ENCODE results near the gene CLEC20A. TPM values are rescaled to one million over a fixed set of nuclear protein-coding genes. Genes with fewer than 3 reads are reported as not detected.

Gene CLEC20A
- polyA plus RNA-seq, 3 donors, result not detected

DNA sequence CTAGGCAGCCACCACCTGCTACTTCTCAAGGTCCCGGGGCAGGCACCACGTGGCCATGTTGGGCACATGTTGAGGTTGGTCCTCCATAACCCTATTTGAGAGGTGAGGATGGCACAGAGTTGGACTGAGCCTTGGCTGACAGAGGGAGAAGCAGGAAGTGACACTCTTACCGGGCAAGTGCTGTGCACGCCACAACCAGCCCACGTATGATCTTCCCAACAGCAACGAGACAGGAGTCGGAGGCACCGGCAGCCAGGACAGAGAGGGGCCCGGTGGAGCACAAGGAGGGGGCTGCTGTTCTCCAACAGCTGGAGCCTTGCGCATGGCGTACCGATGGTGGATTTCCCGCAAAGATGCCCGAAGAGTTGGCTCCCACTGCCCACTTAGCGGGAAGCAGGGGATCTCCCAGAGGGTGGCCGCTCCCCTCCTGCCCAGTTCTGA is 3.4 kb downstream of the CLEC20A start:
- no peak overlapping the region for H3K27ac ChIP-seq (ENCODE audit: low read depth in 1 of 2, low read length in 2 of 2)
- DNase-seq, result no peak
- peaks cover 5% of the 10 kb centered on the region for H3K4me1 Mint-ChIP-seq
- TF ChIP-seq, protein P1, sequence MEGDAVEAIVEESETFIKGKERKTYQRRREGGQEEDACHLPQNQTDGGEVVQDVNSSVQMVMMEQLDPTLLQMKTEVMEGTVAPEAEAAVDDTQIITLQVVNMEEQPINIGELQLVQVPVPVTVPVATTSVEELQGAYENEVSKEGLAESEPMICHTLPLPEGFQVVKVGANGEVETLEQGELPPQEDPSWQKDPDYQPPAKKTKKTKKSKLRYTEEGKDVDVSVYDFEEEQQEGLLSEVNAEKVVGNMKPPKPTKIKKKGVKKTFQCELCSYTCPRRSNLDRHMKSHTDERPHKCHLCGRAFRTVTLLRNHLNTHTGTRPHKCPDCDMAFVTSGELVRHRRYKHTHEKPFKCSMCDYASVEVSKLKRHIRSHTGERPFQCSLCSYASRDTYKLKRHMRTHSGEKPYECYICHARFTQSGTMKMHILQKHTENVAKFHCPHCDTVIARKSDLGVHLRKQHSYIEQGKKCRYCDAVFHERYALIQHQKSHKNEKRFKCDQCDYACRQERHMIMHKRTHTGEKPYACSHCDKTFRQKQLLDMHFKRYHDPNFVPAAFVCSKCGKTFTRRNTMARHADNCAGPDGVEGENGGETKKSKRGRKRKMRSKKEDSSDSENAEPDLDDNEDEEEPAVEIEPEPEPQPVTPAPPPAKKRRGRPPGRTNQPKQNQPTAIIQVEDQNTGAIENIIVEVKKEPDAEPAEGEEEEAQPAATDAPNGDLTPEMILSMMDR (IDR thresholded peaks at IDR 0.05), result no peak
- no peak overlapping the region for H3K4me2 ChIP-seq (replicated peaks; ENCODE audit: extremely low read depth, low read length, poor library complexity, severe bottlenecking)
- H3K9me3 Mint-ChIP-seq, result peaks cover 0 to 2% (median 0%) of the 10 kb centered on the region in 7 donors
- no peak overlapping the region for H2AFZ ChIP-seq (ENCODE audit: insufficient read depth, low read depth, low read length, poor library complexity, severe bottlenecking)
- no peaks in the 10 kb centered on the region for H3K4me1 ChIP-seq (ENCODE audit: control insufficient read depth in 1 of 2, insufficient read depth in 2 of 2, low read length in 2 of 2)
- H3K27ac Mint-ChIP-seq, result no peak overlapping the region
- H4K20me1 ChIP-seq (ENCODE audit: insufficient read depth, low read length), result no peaks in the 10 kb centered on the region
- intact Hi-C loops (cut with micrococcal nuclease), result no loop called here
- H3K9ac ChIP-seq (ENCODE audit: insufficient read depth, low read length, poor library complexity, severe bottlenecking), result no peak overlapping the region
- peaks cover 1 to 7% (median 2%) of the 10 kb centered on the region in 3 donors for H3K27me3 Mint-ChIP-seq (ENCODE audit: low read depth in 3 of 3)
- H3K79me2 ChIP-seq (ENCODE audit: insufficient read depth, low read length), result no peaks in the 10 kb centered on the region
- no peaks in the 10 kb centered on the region for H3K36me3 ChIP-seq (replicated peaks in 1 of 2; ENCODE audit: control insufficient read depth in 1 of 2, insufficient read depth in 2 of 2, low read length in 2 of 2)
- WGBS (ENCODE audit: insufficient coverage), result 93% methylated on average over 14 of the region's 16 CpGs
- H3K9me3 ChIP-seq (replicated peaks in 1 of 2; ENCODE audit: control insufficient read depth in 1 of 2, insufficient read depth in 1 of 2, low read length in 2 of 2), result no peaks in the 10 kb centered on the region
- H3K4me3 ChIP-seq (replicated peaks in 1 of 3; ENCODE audit: low read depth in 2 of 3, low read length in 3 of 3), result no peak overlapping the region
- no peak overlapping the region for H3K4me3 Mint-ChIP-seq
- H3K27me3 ChIP-seq (ENCODE audit: control insufficient read depth in 2 of 2, insufficient read depth in 2 of 2, low read length in 2 of 2), result no peaks in the 10 kb centered on the region
- no peaks in the 10 kb centered on the region for H3K36me3 Mint-ChIP-seq

DNA sequence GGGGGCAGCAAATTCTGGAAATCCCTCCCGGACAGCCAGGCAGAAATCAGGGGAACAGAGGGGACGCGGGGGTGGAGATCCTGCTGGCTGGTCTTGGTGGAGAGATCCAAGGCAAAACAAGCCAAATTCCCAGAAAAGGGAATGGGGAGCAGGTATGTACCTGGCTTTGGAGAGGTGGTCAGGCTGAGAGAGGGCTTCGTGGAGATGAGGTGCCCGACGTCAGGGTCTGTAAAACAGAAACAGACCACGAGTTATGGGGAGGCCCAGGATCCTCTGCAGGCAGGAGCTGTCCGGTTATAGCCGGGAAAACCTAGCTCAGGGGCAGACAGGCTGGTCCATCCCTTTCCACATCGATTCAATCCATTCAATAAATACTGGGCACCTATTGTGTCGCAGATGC is 4.4 kb downstream of the CLEC20A start:
- WGBS (ENCODE audit: insufficient coverage), result 93% methylated on average over 10 of the region's 11 CpGs

More for the DNA sequence above, 4.4 kb downstream of the CLEC20A start:
- H3K9me3 Mint-ChIP-seq, result peaks cover 0 to 2% (median 0%) of the 10 kb centered on the region in 7 donors
- H3K4me3 Mint-ChIP-seq, result no peak overlapping the region
- Histone ChIP-seq H3K27me3 (ENCODE audit: control insufficient read depth in 2 of 2, insufficient read depth in 2 of 2, low read length in 2 of 2) (no peaks in the 10 kb centered on the region), H3K4me3 (replicated peaks in 1 of 3; ENCODE audit: low read depth in 2 of 3, low read length in 3 of 3) (no peak overlapping the region), H4K20me1 (ENCODE audit: insufficient read depth, low read length) (no peaks in the 10 kb centered on the region), H3K36me3 (replicated peaks in 1 of 2; ENCODE audit: control insufficient read depth in 1 of 2, insufficient read depth in 2 of 2, low read length in 2 of 2) (no peaks in the 10 kb centered on the region), H3K9me3 (replicated peaks in 1 of 2; ENCODE audit: control insufficient read depth in 1 of 2, insufficient read depth in 1 of 2, low read length in 2 of 2) (no peaks in the 10 kb centered on the region), H3K27ac (ENCODE audit: low read depth in 1 of 2, low read length in 2 of 2) (no peak overlapping the region), H3K79me2 (ENCODE audit: insufficient read depth, low read length) (no peaks in the 10 kb centered on the region), H3K4me1 (ENCODE audit: control insufficient read depth in 1 of 2, insufficient read depth in 2 of 2, low read length in 2 of 2) (no peaks in the 10 kb centered on the region), H2AFZ (ENCODE audit: insufficient read depth, low read depth, low read length, poor library complexity, severe bottlenecking) (no peak overlapping the region), H3K9ac (ENCODE audit: insufficient read depth, low read length, poor library complexity, severe bottlenecking) (no peak overlapping the region), H3K4me2 (replicated peaks; ENCODE audit: extremely low read depth, low read length, poor library complexity, severe bottlenecking) (no peak overlapping the region)
- TF ChIP-seq, protein P1 (IDR thresholded peaks at IDR 0.05), result no peak
- DNase-seq, result no peak
- H3K4me1 Mint-ChIP-seq, result peaks cover 5% of the 10 kb centered on the region
- H3K27me3 Mint-ChIP-seq (ENCODE audit: low read depth in 3 of 3), result peaks cover 1 to 7% (median 4%) of the 10 kb centered on the region in 3 donors
- intact Hi-C loops (cut with micrococcal nuclease), result no loop called here
- no peak overlapping the region for H3K27ac Mint-ChIP-seq
- H3K36me3 Mint-ChIP-seq, result no peaks in the 10 kb centered on the region

Measured in CD14-positive monocyte (primary cell).